LNCaP clone FGC (cell line): ENCODE results near the gene BTAF1.

ENCODE experiments used
- DNase-seq: peaks from one replicate; pipeline ENCODE4 v3.0.0-alpha.2; 2011; ENCODE audit warnings: low read depth
- H3K4me3 ChIP-seq: 2 replicates; pipeline ENCODE4 v1.5.1; 2011; ENCODE audit warnings: mild to moderate bottlenecking, low read depth, low read length, control low read depth
- TF ChIP-seq, protein P1 (sequence below): IDR thresholded peaks from 2 replicates; pipeline ENCODE4 v1.5.1; 2012; ENCODE audit warnings: mild to moderate bottlenecking; ENCODE audit not compliant: control insufficient read depth, insufficient read depth; ENCODE audit errors: extremely low read depth

BTAF1 gene

DNA sequence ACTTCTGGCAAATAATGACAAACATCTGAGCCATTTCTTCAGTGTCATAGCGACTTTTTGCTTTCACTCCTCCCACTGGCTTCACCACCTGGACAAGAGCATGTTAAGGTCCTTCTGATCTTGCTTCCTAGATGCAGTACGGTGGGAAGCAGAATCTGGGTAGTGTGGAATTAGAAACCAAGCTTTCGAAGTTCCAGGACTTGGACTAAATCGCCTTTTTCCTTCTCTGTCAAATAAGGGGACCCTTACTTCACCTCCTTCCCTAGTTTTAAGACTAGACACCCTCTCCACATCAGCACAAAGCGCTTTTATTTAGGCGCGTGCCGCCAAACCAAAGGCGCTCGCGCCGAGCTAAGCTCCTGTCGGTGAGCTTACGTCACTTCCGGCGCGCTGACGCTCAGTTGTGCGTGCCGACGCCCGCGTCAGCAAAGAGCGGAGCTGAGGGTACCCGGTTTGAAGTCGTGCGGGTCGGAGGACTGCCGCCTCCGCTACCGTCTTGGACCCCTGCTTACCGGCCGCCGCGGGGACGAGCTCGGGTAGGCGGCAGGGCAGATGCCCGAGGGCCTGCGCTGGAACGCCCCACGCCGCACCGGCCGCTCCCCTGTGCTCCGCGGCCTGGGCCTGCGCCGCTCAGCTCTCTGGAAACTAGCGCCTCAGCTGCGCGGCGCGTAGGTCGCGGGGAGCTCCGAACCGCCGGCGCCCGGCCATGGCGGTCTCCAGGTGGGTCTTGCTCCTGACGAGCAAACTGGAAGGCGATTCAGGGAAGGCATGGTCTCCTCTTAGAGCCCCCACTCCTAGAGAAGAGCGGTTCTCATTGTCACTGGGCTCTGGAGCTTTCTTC lies at the start of gene BTAF1:
BTAF1 (plus strand) TSS at position 400 of the 841 bp plus-strand sequence; CDS start at position 707, 307 bp downstream.
- DNase-seq: peak; percentile 73
- TF ChIP-seq, protein P1, sequence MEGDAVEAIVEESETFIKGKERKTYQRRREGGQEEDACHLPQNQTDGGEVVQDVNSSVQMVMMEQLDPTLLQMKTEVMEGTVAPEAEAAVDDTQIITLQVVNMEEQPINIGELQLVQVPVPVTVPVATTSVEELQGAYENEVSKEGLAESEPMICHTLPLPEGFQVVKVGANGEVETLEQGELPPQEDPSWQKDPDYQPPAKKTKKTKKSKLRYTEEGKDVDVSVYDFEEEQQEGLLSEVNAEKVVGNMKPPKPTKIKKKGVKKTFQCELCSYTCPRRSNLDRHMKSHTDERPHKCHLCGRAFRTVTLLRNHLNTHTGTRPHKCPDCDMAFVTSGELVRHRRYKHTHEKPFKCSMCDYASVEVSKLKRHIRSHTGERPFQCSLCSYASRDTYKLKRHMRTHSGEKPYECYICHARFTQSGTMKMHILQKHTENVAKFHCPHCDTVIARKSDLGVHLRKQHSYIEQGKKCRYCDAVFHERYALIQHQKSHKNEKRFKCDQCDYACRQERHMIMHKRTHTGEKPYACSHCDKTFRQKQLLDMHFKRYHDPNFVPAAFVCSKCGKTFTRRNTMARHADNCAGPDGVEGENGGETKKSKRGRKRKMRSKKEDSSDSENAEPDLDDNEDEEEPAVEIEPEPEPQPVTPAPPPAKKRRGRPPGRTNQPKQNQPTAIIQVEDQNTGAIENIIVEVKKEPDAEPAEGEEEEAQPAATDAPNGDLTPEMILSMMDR: no peak
- peak within 1 kb of the TSS; percentile 93 for H3K4me3 ChIP-seq

- TF ChIP-seq, protein P1: no peak
- DNase-seq: no peak
Observed at GRCh38 chr10:91875156-91875555, 48.4 kb upstream of the BTAF1 start.

GRCh38 chr10:91875779-91876178 lies 47.8 kb upstream of the BTAF1 start:
- no peak for DNase-seq
- no peak overlapping the region for H3K4me3 ChIP-seq
- TF ChIP-seq, protein P1: no peak

More at GRCh38 chr10:91875156-91875555, 48.4 kb upstream of the BTAF1 start:
- H3K4me3 ChIP-seq: no peak overlapping the region

DNA sequence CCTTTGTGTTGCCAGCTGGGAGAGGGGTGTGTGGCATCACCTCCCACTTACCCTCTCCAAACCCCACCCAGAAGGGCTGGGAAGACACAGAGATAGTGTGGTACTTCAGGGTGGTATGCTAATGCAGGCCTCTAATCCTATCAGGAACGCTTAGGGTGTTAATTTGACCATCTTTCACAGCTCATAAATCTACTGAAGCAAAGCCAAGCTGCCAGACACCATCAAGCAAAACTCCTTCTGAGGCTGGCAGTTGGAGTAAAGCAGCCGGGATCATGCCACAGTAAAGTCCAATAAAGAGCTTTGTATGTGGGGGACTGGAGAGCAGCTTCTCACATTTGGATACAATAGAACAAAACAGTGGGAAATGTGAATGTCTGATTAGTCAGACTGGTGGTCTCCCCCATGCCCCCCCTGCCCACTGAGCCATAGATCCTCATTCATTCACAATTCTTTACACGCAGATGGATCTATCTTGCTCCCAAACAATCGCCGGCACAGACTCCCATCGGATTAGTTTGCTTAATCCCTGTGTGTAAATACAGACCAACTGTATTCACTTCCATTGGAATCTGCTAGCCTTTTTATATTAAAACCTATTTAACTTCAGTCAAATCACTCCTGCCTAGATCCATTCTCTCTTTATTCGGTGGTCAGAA lies 43.9 kb upstream of the BTAF1 start:
- TF ChIP-seq, protein P1: no peak
- H3K4me3 ChIP-seq: no peak overlapping the region
- DNase-seq: no peak

DNA sequence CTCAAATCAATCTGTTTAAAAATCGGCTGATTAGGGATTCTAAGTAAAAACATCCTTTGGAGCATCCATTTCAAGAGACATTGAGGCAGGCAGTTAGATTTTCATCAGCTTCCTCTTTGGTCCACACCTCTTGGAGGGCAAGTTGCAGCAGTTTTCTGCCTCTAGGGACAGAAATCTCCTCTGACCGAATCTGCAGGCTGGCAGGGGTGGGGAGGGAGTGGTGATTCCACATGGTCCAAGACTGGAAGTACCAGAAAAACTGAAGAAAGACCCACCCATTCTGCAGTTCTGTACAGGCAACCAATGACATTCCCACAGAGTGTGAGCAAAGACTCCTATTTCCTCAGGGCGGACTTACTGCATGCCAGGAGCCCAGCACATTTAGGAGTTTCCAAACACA lies 43.3 kb upstream of the BTAF1 start:
- peak; percentile 45 for DNase-seq
- no peak overlapping the region for H3K4me3 ChIP-seq
- TF ChIP-seq, protein P1: no peak

GRCh38 chr10:91883549-91884444 lies 39.8 kb upstream of the BTAF1 start:
- no peak for DNase-seq
- TF ChIP-seq, protein P1: no peak
- H3K4me3 ChIP-seq: no peak overlapping the region
